Measurements from ENCODE around the gene ZNF658.
"Not testable (repeated sequence)": the region's sequence is repeated elsewhere in the genome, so short reads cannot be mapped to it uniquely, and the experiment has no call there.

The ZNF658 gene

DNA sequence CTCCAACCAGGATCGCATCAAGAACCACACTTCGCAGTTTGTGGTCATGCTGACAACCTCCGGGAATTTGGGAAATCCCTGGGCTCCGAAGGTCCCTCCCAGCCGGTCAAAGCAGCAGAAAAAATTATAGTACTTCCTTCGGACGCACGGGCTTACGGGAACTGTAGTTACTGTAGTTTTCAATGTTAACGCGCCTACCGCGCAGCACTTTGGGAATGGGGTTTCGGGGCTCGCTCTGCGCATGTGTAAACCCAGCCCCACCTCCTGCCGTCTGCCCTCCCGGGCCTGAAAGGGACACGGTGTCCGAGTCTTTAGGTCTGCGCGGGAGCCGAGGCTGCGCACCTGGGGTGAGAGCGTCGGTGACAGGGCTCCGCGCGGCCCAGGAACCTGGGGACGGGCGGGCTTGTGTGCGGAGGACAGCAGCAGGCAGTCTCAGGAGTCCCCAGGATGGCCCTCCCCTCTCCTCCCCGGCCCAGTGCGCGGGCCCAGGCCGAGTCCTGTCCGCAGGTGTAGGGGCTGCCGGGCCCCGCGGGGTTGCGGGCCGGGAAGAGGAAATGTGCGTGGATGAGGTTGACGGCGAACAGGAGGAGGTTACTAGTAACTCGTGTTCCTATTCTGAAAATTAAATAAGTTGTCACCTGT is at the start of gene ZNF658:
ZNF658 (plus strand) TSS at position 236 of the 642 bp plus-strand sequence. CDS start 2,837 bp downstream, outside the sequence.
- not testable (repeated sequence) for H3K9me3 Mint-ChIP-seq, H3K4me1 Mint-ChIP-seq, H3K27me3 Mint-ChIP-seq, H3K36me3 Mint-ChIP-seq
- peak within 1 kb of the TSS; percentile 89 for H3K4me3 Mint-ChIP-seq
- peak within 1 kb of the TSS; percentile 75 for H3K27ac Mint-ChIP-seq
- ATAC-seq, result peak; percentile 98

DNA sequence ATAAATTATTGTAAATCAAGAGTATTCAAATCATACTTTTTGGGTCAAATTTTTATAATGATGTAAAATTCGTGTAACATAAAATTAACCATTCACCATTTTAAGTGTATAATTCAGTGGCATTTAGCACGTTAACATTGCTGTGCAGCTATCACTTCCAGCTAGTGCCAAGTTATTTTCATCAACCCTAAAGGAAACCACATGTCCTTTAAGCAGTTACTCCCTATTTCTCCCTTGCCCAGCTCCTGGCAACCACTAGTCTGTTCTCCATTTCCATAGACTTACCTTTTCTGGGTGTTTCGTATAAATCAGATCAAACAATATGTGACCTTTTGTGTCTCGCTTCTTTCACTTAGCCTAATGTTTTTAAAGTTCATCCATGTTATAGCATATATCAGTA is 38.8 kb upstream of the ZNF658 start:
- H3K27me3 Mint-ChIP-seq, H3K4me1 Mint-ChIP-seq, H3K9me3 Mint-ChIP-seq, H3K4me3 Mint-ChIP-seq, H3K36me3 Mint-ChIP-seq, ATAC-seq, H3K27ac Mint-ChIP-seq: not testable (repeated sequence)

DNA sequence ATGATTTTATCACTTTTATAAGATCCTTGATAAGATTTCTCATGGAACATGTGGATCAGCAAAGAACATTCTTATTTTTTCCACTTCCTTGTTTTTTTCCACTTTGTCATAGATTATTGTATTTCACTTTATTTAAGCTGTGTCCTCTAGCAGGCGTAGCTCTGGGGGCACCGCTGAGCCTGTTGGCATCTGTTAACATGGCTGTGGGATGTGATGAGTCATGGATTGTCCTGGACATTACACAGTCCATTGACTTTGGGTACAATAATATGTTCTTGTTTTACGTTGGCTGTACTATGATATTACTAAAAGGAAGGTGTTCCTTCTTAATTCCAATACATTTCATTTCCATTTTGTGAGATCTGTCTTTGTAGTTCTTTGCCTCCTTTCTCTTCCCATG is 31.9 kb upstream of the ZNF658 start:
- ATAC-seq, H3K27me3 Mint-ChIP-seq, H3K9me3 Mint-ChIP-seq, H3K27ac Mint-ChIP-seq, H3K4me3 Mint-ChIP-seq, H3K4me1 Mint-ChIP-seq, H3K36me3 Mint-ChIP-seq: not testable (repeated sequence)

DNA sequence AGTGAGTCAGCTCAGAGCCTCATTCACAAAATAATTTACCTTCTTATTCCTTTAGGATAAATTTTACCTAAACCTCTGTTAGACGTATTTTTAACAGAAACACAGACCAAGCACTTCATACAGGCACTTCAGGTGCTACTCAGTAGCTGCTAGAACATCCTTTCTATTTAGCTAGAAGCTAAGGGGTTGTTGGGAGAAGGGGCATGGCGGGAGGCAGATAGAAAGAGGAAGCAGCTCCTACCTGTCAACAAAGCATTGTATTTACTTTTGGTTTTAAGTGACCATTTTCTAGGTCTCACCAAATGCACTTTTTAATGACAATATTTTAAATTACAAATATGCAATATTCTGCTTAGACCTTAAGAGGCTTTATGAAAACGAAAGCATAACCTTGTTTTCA is 19.9 kb upstream of the ZNF658 start:
- H3K4me1 Mint-ChIP-seq, H3K9me3 Mint-ChIP-seq, H3K27ac Mint-ChIP-seq, H3K4me3 Mint-ChIP-seq, H3K36me3 Mint-ChIP-seq, H3K27me3 Mint-ChIP-seq, ATAC-seq: not testable (repeated sequence)

DNA sequence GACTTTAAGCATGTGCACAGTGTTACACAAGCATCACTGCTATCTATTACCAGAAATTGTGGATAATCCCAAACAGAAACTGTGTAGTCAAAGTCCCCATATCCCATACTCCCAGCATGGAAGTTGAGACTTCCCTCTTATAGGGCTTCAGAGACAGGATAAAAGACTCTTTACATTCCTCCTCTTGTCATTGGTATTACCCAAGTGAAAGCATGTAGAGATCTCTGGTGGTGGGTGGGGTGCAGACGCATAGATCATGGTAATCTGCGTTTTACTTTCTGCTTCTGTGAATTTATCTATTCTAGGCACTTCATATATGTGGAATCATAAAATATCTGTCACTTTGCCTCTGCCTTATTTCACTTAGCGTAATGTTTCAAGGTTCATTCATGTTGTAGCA is 18.7 kb upstream of the ZNF658 start:
- not testable (repeated sequence) for H3K4me3 Mint-ChIP-seq, H3K27ac Mint-ChIP-seq, H3K4me1 Mint-ChIP-seq, H3K36me3 Mint-ChIP-seq, ATAC-seq, H3K9me3 Mint-ChIP-seq, H3K27me3 Mint-ChIP-seq

DNA sequence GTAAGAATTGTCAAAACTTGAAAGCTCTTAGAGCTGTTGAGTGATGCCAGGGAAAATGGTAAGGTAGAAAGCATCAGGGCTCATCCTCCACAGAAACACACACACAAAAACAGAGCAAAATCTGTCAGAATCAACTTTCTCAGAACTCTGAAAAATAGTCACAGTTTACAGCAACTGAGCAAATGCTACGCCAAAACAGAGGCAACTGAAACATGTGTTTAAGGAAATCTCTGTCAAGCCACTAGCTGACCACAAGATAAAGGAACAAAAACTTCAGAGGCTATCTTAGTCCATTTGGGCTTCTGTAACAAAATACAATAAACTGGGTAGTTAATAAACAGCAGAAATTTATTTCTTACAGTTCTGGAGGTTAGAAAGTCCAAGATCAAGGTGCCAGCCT is 10.2 kb upstream of the ZNF658 start:
- not testable (repeated sequence) for H3K4me1 Mint-ChIP-seq, H3K27ac Mint-ChIP-seq, H3K9me3 Mint-ChIP-seq, H3K27me3 Mint-ChIP-seq, ATAC-seq, H3K4me3 Mint-ChIP-seq, H3K36me3 Mint-ChIP-seq

DNA sequence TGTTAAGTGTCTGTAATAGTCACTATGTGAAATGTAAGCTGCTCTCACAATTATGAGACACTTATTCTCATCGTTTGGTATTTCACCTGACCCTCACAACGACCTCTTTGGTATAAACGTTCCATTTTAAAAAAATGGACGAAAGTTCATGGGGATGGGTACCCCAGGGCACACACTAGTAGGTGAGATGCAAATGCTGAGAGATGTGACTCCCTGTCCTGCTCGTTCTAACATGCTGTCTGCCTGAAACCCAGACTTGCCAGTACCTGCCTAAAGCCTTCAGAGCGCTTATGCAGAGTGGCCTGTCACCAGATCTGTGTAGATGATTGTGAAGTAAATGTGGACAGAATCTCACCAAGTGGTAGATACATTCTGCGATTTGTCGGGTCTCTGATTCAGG is 616 bp downstream of the ZNF658 start:
- H3K4me3 Mint-ChIP-seq, result peak overlapping the region; percentile 89
- not testable (repeated sequence) for H3K27me3 Mint-ChIP-seq, H3K36me3 Mint-ChIP-seq, H3K9me3 Mint-ChIP-seq, H3K27ac Mint-ChIP-seq, H3K4me1 Mint-ChIP-seq
- ATAC-seq, result peak; percentile 29

DNA sequence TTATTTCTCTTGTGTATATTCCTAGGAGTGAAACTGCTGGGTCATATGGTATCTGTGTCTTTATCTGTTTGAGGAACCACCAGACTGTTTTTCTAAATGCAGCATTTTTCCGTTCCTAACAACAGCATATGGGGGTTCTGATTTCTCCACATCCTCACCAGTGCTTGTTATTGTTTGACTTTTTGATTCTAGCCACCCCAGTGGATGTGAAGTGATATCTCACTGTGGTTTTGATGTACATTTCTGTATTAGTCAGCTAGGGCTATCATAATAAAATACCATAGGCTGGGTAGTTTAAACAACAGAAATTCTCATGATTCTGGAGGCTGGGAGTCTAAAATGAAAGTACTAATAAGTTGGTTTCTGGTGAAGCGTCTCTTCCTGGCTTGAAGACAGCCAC is 9.0 kb downstream of the ZNF658 start:
- not testable (repeated sequence) for H3K4me1 Mint-ChIP-seq
- peaks cover 14% of the 10 kb centered on the region for H3K36me3 Mint-ChIP-seq

DNA sequence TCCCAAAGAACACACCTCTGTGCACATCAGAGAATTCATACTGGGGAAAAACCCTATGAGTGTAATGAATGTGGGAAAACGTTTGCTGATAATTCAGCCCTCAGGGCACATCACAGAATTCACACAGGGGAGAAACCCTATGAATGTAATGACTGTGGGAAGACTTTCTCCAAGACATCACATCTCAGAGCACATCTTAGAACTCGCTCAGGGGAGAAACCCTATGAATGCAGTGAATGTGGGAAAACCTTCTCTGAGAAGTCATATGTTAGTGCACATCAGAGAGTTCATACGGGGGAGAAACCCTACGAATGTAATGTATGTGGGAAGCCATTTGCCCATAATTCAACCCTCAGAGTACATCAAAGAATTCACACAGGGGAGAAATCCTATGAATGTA is 19.5 kb downstream of the ZNF658 start:
- H3K4me1 Mint-ChIP-seq, H3K36me3 Mint-ChIP-seq, H3K4me3 Mint-ChIP-seq, H3K27ac Mint-ChIP-seq, H3K9me3 Mint-ChIP-seq, H3K27me3 Mint-ChIP-seq, ATAC-seq: not testable (repeated sequence)

More for the DNA sequence above, 9.0 kb downstream of the ZNF658 start:
- H3K27ac Mint-ChIP-seq, H3K9me3 Mint-ChIP-seq, H3K27me3 Mint-ChIP-seq, H3K4me3 Mint-ChIP-seq, ATAC-seq: not testable (repeated sequence)

DNA sequence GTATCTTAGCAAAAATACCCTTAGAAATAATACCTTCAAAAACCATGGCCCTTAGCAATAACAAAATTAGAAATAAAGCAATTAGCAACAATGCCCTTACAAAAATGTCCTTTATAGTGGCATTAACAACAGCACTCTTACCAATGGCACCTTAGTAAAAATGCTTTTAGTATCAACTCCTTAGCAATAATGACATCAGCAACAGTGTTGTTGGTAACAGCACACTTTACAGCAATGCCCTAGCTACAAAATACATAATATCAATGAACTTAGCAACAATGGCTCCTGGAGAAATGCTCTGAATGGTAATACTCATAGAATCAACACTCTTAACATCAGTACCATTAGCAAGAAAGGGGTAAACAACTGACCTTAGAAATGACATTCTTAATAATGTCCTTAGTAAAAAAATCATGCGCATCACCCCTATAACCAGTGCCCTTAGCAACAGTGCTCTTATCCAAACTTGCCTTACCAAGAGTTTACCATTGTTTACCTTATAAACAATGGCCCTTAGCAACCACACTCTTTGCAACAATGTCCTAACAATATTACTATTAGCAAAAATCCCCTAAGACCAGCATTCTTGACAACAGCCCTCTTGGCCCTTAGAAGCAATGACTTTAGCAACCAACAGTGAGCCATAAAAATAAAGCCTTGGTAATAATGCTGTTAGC is 35.8 kb downstream of the ZNF658 start:
- not testable (repeated sequence) for H3K4me1 Mint-ChIP-seq, H3K4me3 Mint-ChIP-seq, H3K36me3 Mint-ChIP-seq, H3K27me3 Mint-ChIP-seq, H3K9me3 Mint-ChIP-seq, ATAC-seq, H3K27ac Mint-ChIP-seq

DNA sequence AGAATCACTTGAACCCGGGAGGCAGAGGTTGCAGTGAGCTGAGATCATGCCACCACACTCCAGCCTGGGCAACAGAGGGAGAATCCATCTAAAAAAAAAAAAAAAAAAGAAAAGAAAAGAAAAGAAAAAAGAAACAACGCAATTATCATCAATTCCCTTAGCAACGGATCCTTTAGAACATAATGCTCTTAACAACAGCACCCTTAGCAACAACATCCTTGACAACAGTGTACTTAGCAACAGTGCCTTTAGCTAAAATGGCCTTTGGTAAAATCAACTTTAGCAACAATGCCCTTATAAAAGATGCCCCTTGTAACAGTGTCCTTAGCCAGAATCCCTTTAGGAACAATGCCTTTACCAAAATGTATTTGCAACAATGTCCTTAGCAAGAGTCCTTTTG is 37.1 kb downstream of the ZNF658 start:
- H3K36me3 Mint-ChIP-seq, H3K9me3 Mint-ChIP-seq: not testable (repeated sequence)

DNA sequence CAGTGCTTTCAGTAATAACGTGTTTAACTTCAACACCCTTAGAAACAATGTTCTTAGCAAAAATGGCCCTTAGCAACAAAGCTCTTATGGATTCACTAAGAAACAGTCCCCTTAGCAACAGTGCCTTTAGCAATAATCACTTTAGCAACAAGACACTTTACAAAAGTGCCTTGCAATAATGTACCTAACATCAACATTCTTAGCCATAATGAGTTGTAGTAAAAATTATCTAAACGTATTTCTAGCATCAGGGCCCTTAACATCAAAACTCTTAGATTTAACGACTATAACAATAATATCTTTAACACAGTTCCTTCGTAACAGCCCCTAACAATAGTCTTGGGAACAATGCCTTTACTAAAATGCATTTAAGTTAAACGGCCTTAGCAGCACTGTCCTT is 37.8 kb downstream of the ZNF658 start:
- H3K27me3 Mint-ChIP-seq, H3K27ac Mint-ChIP-seq, H3K36me3 Mint-ChIP-seq, H3K4me1 Mint-ChIP-seq, ATAC-seq, H3K4me3 Mint-ChIP-seq, H3K9me3 Mint-ChIP-seq: not testable (repeated sequence)

More for the DNA sequence above, 37.1 kb downstream of the ZNF658 start:
- H3K27me3 Mint-ChIP-seq, H3K27ac Mint-ChIP-seq, ATAC-seq, H3K4me1 Mint-ChIP-seq, H3K4me3 Mint-ChIP-seq: not testable (repeated sequence)

DNA sequence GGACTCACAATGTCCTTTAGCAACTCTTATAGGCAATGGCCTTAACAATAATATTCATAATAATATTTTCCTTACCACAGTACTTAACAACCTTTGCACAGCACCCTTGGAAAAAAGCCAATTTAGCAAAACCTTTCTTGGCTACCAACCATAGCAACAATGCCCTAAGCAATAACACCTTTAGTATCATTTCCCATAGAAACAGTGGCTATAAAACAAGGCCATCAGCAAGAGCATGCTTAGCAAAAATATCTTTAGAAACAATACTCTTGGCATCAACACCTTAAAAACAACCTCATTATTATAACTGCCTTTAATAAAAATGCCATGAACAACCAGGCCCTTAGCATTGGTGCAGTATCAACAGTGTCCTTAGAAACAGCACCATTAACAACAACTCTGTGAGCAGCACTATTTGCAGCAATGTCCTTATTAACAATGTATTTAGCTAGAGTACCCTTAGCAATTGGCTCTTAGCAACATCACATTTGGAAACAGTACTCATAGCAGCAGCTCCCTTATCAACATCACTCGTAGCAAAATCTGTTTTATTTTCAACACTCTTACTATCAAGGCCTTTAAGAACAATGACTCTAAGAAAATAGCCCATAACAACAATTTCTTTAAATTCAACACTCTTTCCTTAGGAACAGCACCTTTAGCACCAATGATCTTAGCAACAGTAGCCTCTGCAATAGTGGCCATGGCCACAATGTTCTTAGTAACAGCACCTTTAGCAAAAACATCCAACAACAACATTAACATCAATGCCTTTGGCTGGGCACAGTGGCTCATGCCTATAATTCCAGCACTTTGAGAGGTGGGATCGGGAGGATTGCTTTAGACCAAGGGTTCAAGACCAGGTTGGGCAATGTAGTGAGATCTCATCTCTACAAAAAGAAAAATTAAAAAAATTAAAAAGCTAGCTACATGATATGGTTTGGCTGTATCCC is 39.6 kb downstream of the ZNF658 start:
- H3K4me1 Mint-ChIP-seq, H3K36me3 Mint-ChIP-seq, H3K4me3 Mint-ChIP-seq, H3K27ac Mint-ChIP-seq, H3K9me3 Mint-ChIP-seq, H3K27me3 Mint-ChIP-seq, ATAC-seq: not testable (repeated sequence)

DNA sequence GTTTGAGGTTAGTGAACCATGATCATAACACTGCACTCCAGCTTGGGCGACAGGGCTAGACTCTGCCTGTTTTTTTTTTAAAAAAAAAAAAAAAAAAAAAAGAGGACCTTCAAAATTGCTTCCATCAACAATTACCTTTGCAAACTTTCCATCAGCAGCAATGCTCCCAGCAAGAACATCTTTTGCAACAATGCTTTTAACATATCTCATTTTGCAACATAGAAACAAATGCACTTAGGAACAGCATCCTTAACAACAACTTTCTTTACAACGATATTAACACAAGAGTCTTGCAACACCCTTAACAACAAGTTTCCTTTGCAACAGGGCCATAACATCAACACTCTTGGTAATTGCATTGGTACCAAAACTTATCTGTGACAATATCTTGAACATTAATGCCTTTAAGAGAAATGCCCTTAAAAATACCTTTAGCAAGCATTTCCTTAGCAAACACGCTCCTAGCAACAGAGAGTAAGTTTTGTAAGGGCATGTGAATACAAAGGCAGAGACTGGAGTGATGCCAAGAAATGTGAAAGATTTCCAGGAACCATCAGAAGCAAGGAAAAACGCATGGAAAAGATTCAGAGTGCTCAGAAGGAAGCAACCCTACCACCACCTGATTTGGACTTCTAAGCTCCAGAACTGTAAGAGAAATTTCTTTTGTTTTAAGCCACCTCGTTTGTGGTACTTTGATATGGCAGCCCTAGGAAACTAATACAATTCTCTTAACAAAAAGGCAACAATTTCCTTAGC is 42.1 kb downstream of the ZNF658 start:
- H3K4me3 Mint-ChIP-seq, ATAC-seq, H3K36me3 Mint-ChIP-seq, H3K27me3 Mint-ChIP-seq, H3K4me1 Mint-ChIP-seq, H3K9me3 Mint-ChIP-seq, H3K27ac Mint-ChIP-seq: not testable (repeated sequence)

DNA sequence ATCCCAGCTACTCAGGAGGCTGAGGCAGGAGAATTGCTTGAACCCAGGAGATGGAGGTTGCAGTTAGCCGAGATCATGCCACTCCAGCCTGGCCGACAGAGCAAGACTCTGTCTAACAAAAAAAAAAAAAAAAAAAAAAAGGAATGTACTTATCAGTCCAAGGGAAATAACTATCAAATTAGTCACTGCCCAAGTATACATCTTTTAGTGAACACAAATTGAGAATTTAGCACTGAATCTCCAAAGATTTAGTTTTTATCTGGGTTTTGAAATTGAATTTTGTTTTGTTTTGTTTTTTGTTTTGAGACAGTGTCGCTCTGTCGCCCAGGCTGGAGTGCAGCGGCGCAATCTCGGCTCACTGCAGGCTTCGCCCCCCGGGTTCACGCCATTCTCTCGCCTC is 52.1 kb downstream of the ZNF658 start:
- H3K36me3 Mint-ChIP-seq, H3K4me1 Mint-ChIP-seq, H3K27me3 Mint-ChIP-seq, H3K9me3 Mint-ChIP-seq, H3K27ac Mint-ChIP-seq, H3K4me3 Mint-ChIP-seq, ATAC-seq: not testable (repeated sequence)
